ENCODE results near the gene STX3.
"Not testable (repeated sequence)": the region's sequence is repeated elsewhere in the genome, so short reads cannot be mapped to it uniquely, and the experiment has no call there.

Gene STX3

GRCh38 chr11:59791639-59792038, 36.5 kb downstream of the STX3 start:
- no peak for DNase-seq (ENCODE audit: low spot score)

GRCh38 chr11:59792507-59792906, 37.3 kb downstream of the STX3 start:
- no peak for DNase-seq (ENCODE audit: low spot score)

- DNase-seq (ENCODE audit: low spot score) = no peak
Measured at GRCh38 chr11:59794417-59794816, 39.2 kb downstream of the STX3 start.

- DNase-seq (ENCODE audit: low spot score) = no peak
Measured at GRCh38 chr11:59800390-59801025, 45.3 kb downstream of the STX3 start.

GRCh38 chr11:59801160-59801706, 46.1 kb downstream of the STX3 start:
- no peak for DNase-seq (ENCODE audit: low spot score)

- DNase-seq (ENCODE audit: low spot score) = no peak
Measured at GRCh38 chr11:59801981-59802638, 46.9 kb downstream of the STX3 start.

GRCh38 chr11:59802639-59803176, 47.5 kb downstream of the STX3 start:
- peak; percentile 64 for DNase-seq (ENCODE audit: low spot score)

GRCh38 chr11:59804061-59804460, 48.9 kb downstream of the STX3 start:
- DNase-seq (ENCODE audit: low spot score) = no peak

GRCh38 chr11:59807047-59807610, 52.0 kb downstream of the STX3 start:
- no peak for DNase-seq (ENCODE audit: low spot score)

GRCh38 chr11:59810189-59810910, 55.2 kb downstream of the STX3 start, which contains the start of gene MRPL16:
MRPL16 (minus strand) TSS chr11:59810778; CDS start chr11:59810658, 120 bp downstream.
- peak; percentile 94 for DNase-seq (ENCODE audit: low spot score)

- no peak for DNase-seq (ENCODE audit: low spot score)
Measured at GRCh38 chr11:59810911-59811259, 55.7 kb downstream of the STX3 start.

- no peak for DNase-seq (ENCODE audit: low spot score)
Measured at GRCh38 chr11:59812220-59812619, 57.0 kb downstream of the STX3 start.

GRCh38 chr11:59813364-59813763, 58.2 kb downstream of the STX3 start:
- DNase-seq (ENCODE audit: low spot score) = no peak

GRCh38 chr11:59814021-59814420, 58.8 kb downstream of the STX3 start:
- DNase-seq (ENCODE audit: low spot score) = no peak

GRCh38 chr11:59815754-59816153, 60.6 kb downstream of the STX3 start:
- no peak for DNase-seq (ENCODE audit: low spot score)

- DNase-seq (ENCODE audit: low spot score) = not testable (repeated sequence)
Measured at GRCh38 chr11:59816434-59816833, 61.3 kb downstream of the STX3 start.

- DNase-seq (ENCODE audit: low spot score) = no peak
Measured at GRCh38 chr11:59818572-59818971, 63.4 kb downstream of the STX3 start.

GRCh38 chr11:59822989-59823566, 67.9 kb downstream of the STX3 start:
- DNase-seq (ENCODE audit: low spot score) = peak; percentile 60

GRCh38 chr11:59829358-59829757, 74.2 kb downstream of the STX3 start:
- DNase-seq (ENCODE audit: low spot score) = no peak

- DNase-seq (ENCODE audit: low spot score) = no peak
Measured at GRCh38 chr11:59833602-59834001, 78.4 kb downstream of the STX3 start.

GRCh38 chr11:59839615-59840014, 84.4 kb downstream of the STX3 start:
- DNase-seq (ENCODE audit: low spot score) = no peak

- no peak for DNase-seq (ENCODE audit: low spot score)
Measured at GRCh38 chr11:59841514-59841913, 86.3 kb downstream of the STX3 start.

Data from activated CD4-positive, alpha-beta T cell treated with anti-CD3 and anti-CD28 coated beads, Interleukin-2, Interleukin-4, amounts not matched to agents 100 ng/mL and 50 ng/mL, durations not matched to agents 16 hours and 8 hours (primary cell).